IMR-90 (cell line): ENCODE results near the gene AMZ1. TPM values are rescaled to one million over a fixed set of nuclear protein-coding genes. Genes with fewer than 3 reads are reported as not detected.

Source experiments
- ATAC-seq: fragments of 200-7000 bp; cut with Tn5 transposase; 2 replicates; pipeline ENCODE4 v1.9.1; 2020; ENCODE audit warnings: low read depth, mild to moderate bottlenecking, moderate library complexity
- BruUV-seq: library from RNA; stranded (reverse); fragments of 400-500 nt; replicated peaks from 2 replicates; lab custom pipeline; 2021; lab: Mats Ljungman, UMichigan
- CTCF ChIA-PET: fragments of 300-600 bp; formaldehyde crosslinking; extraction: SDS; loops from one replicate; lab custom pipeline; 2021; ENCODE audit warnings: antibody characterized with exemption; lab: Yijun Ruan, JAX
- POLR2A ChIA-PET: fragments of 300-600 bp; sonication (Branson Sonifier 250); formaldehyde crosslinking; loops from one replicate; lab custom pipeline; 2022; ENCODE audit warnings: antibody characterized with exemption; ENCODE audit not compliant: unreplicated experiment; lab: Charles Lee
- DNase-seq: peaks from one replicate; pipeline ENCODE4 v3.0.0; 2013
- H2AFZ ChIP-seq: replicated peaks from 2 replicates; pipeline ENCODE3; 2013; ENCODE audit warnings: low read length, mild to moderate bottlenecking; ENCODE audit not compliant: poor library complexity
- H2AK5ac ChIP-seq: 2 replicates; pipeline ENCODE4 v1.6.1; 2013; ENCODE audit warnings: low read depth, low read length, inconsistent platforms
- H2AK9ac ChIP-seq: replicated peaks from 2 replicates; pipeline ENCODE3; 2013; ENCODE audit warnings: mild to moderate bottlenecking, low read depth, low read length, moderate library complexity; ENCODE audit not compliant: poor library complexity
- H2BK120ac ChIP-seq: 2 replicates; pipeline ENCODE4 v1.6.1; 2013; ENCODE audit warnings: low read depth, low read length, inconsistent platforms
- H2BK15ac ChIP-seq: 3 replicates; pipeline ENCODE4 v1.6.1; 2013; ENCODE audit warnings: low read depth, low read length, inconsistent platforms
- H2BK20ac ChIP-seq: 2 replicates; pipeline ENCODE4 v1.6.1; 2013; ENCODE audit warnings: low read depth, mild to moderate bottlenecking, inconsistent platforms, low read length, moderate library complexity
- H2BK5ac ChIP-seq: 2 replicates; pipeline ENCODE4 v1.6.1; 2013; ENCODE audit warnings: mild to moderate bottlenecking, low read depth, low read length, inconsistent platforms; ENCODE audit not compliant: poor library complexity, severe bottlenecking
- H3K14ac ChIP-seq: replicated peaks from 2 replicates; pipeline ENCODE4 v1.6.1; 2013; ENCODE audit warnings: low read depth, low read length, inconsistent platforms
- H3K18ac ChIP-seq: 2 replicates; pipeline ENCODE4 v1.6.1; 2013; ENCODE audit warnings: low read depth, low read length, control low read depth
- H3K23ac ChIP-seq: 2 replicates; pipeline ENCODE4 v1.6.1; 2013; ENCODE audit warnings: low read depth, low read length, inconsistent platforms
- H3K27ac ChIP-seq: 2 replicates; pipeline ENCODE4 v1.5.1; 2013; ENCODE audit warnings: mild to moderate bottlenecking, control low read depth, low read length; ENCODE audit not compliant: insufficient read depth
- H3K27me3 ChIP-seq: 2 replicates; pipeline ENCODE4 v1.6.1; 2013; ENCODE audit warnings: low read length; ENCODE audit not compliant: control insufficient read depth, insufficient read depth
- H3K36me3 ChIP-seq: 2 replicates; pipeline ENCODE4 v1.6.1; 2013; ENCODE audit warnings: low read length, mixed read lengths; ENCODE audit not compliant: control insufficient read depth, insufficient read depth
- H3K4ac ChIP-seq: 2 replicates; pipeline ENCODE4 v1.6.1; 2013; ENCODE audit warnings: low read depth, low read length, inconsistent platforms
- H3K4me1 ChIP-seq: 2 replicates; pipeline ENCODE4 v1.6.1; 2013; ENCODE audit warnings: low read length, mixed read lengths; ENCODE audit not compliant: control insufficient read depth, insufficient read depth
- H3K4me2 ChIP-seq: 2 replicates; pipeline ENCODE4 v1.6.1; 2013; ENCODE audit warnings: low read depth, mild to moderate bottlenecking, control low read depth, low read length, moderate library complexity
- H3K4me3 ChIP-seq: 2 replicates; pipeline ENCODE4 v1.5.1; 2013; ENCODE audit warnings: low read depth, mild to moderate bottlenecking, control low read depth, low read length, moderate library complexity; ENCODE audit not compliant: insufficient read depth
- H3K56ac ChIP-seq: 2 replicates; pipeline ENCODE4 v1.6.1; 2013; ENCODE audit warnings: low read length, inconsistent platforms; ENCODE audit not compliant: insufficient read depth; ENCODE audit errors: extremely low read depth
- H3K79me1 ChIP-seq, 2 experiments: 2 replicates each; pipeline ENCODE4 v1.6.1; 2013; ENCODE audit warnings: low read length in 2 of 2, inconsistent platforms in 1 of 2, low read depth in 1 of 2
- H3K9ac ChIP-seq: 2 replicates; pipeline ENCODE4 v1.6.1; 2013; ENCODE audit warnings: low read depth, low read length, control low read depth
- H3K9me1 ChIP-seq: 2 replicates; pipeline ENCODE4 v1.6.1; 2013; ENCODE audit warnings: low read length, inconsistent platforms; ENCODE audit not compliant: insufficient read depth
- H3K9me3 ChIP-seq: 2 replicates; pipeline ENCODE4 v1.6.1; 2013; ENCODE audit warnings: low read length; ENCODE audit not compliant: control insufficient read depth, insufficient read depth
- H4K20me1 ChIP-seq: 2 replicates; pipeline ENCODE4 v1.6.1; 2013; ENCODE audit warnings: low read length, inconsistent platforms; ENCODE audit not compliant: insufficient read depth
- H4K5ac ChIP-seq: 2 replicates; pipeline ENCODE4 v1.6.1; 2013; ENCODE audit warnings: mild to moderate bottlenecking, low read depth, low read length, control low read depth
- H4K8ac ChIP-seq, 2 experiments: 2 replicates each; pipeline ENCODE4 v1.6.1; 2013; ENCODE audit warnings: low read depth in 2 of 2, low read length in 2 of 2, control low read depth in 1 of 2, inconsistent platforms in 1 of 2
- H4K91ac ChIP-seq: 2 replicates; pipeline ENCODE4 v1.6.1; 2013; ENCODE audit warnings: low read depth, low read length, inconsistent platforms; ENCODE audit not compliant: insufficient read depth
- BHLHE40 ChIP-seq: fragments of 150-350 bp; IDR thresholded peaks from 2 replicates; pipeline ENCODE4 v1.6.1; 2016; ENCODE audit warnings: mild to moderate bottlenecking, low read depth, low read length
- CTCF ChIP-seq: conservative IDR thresholded peaks from 2 replicates; pipeline ENCODE4 v1.5.1; 2012; ENCODE audit warnings: mild to moderate bottlenecking, low read depth, low read length, improper control_type of control experiment
- ELK1 ChIP-seq: fragments of 150-350 bp; IDR thresholded peaks from 2 replicates; pipeline ENCODE4 v1.6.1; 2016; ENCODE audit warnings: low read depth, mild to moderate bottlenecking, low read length, moderate library complexity, borderline replicate concordance
- FOS ChIP-seq: fragments of 150-350 bp; IDR thresholded peaks from 2 replicates; pipeline ENCODE4 v1.6.1; 2016; ENCODE audit warnings: low read depth, low read length
- MAFK ChIP-seq: IDR thresholded peaks from 2 replicates; pipeline ENCODE4 v1.6.1; 2012; ENCODE audit warnings: low read depth, low read length, improper control_type of control experiment
- MAZ ChIP-seq: IDR thresholded peaks from 2 replicates; pipeline ENCODE4 v1.6.1; 2012; ENCODE audit warnings: low read depth, mild to moderate bottlenecking, low read length, improper control_type of control experiment, moderate library complexity, borderline replicate concordance
- MXI1 ChIP-seq: IDR thresholded peaks from 2 replicates; pipeline ENCODE4 v1.6.1; 2012; ENCODE audit warnings: low read depth, mild to moderate bottlenecking, low read length, moderate library complexity, borderline replicate concordance
- POLR2A ChIP-seq: IDR thresholded peaks from 2 replicates; pipeline ENCODE4 v1.6.1; 2012; ENCODE audit warnings: mild to moderate bottlenecking, low read depth, low read length
- RCOR1 ChIP-seq: IDR thresholded peaks from 2 replicates; pipeline ENCODE4 v1.6.1; 2012; ENCODE audit warnings: mild to moderate bottlenecking, low read length, improper control_type of control experiment; ENCODE audit not compliant: insufficient replicate concordance
- RFX5 ChIP-seq: IDR thresholded peaks from 2 replicates; pipeline ENCODE4 v1.8.0; 2012; ENCODE audit warnings: low read depth, mild to moderate bottlenecking, low read length, moderate library complexity
- USF2 ChIP-seq: fragments of 150-350 bp; IDR thresholded peaks from 2 replicates; pipeline ENCODE4 v1.6.1; 2017; ENCODE audit warnings: mild to moderate bottlenecking, antibody characterized with exemption, low read length, low read depth
- WGBS, 2 experiments: methylation state at CpG; one replicate each; pipeline versions ENCODE4 v1.1.5 to v1.1.7; 2013; ENCODE audit warnings: missing lambda C conversion rate in 2 of 2; ENCODE audit not compliant: insufficient read length in 1 of 2; ENCODE audit errors: extremely low coverage in 2 of 2; 5-methylcytosine and 5-hydroxymethylcytosine counted together
- dilution Hi-C: fragments of 300-500 bp; cut with HindIII; formaldehyde crosslinking; loops from one replicate; pipeline ENCODE4 v1.14.3; 2018; ENCODE audit warnings: low sequenced_read_pairs; ENCODE audit not compliant: unreplicated experiment
- in situ Hi-C: fragments of 300-500 bp; cut with MboI; formaldehyde crosslinking; loops from 3 replicates; pipeline ENCODE4 v1.14.3; 2019; ENCODE audit warnings: low sequenced_read_pairs, inconsistent platforms, mixed read lengths
- intact Hi-C: fragments of 100-400 bp; cut with micrococcal nuclease; formaldehyde crosslinking; loops from 2 replicates; pipeline ENCODE4 v1.10.0; 2022
- polyA plus RNA-seq, 3 experiments: library from polyadenylated mRNA; depleted of rRNA; stranded (reverse); fragments of >200 nt; gene quantifications; 2 replicates each; pipeline ENCODE4 v1.2.3, GENCODE V29; 2012; ENCODE audit warnings: low replicate concordance in 1 of 3
- total RNA-seq: library from RNA; depleted of rRNA; stranded (reverse); fragments of >200 nt; gene quantifications from 2 replicates; pipeline ENCODE4 v1.2.3, GENCODE V29; 2012

AMZ1 gene
- total and polyA plus RNA-seq, 2 of the 4 experiments (the other 2 are of a cell fraction), result 0.54 to 1.6 TPM

GRCh38 chr7:2687881-2688318 is at the start of gene AMZ1 (continued):
- TF ChIP-seq RCOR1 (no peak), MXI1 (no peak)

- Histone ChIP-seq H3K9me1 (peaks cover 31% of the 10 kb centered on the region), H4K5ac (no peak overlapping the region), H3K4me2 (peak overlapping the region; percentile 3; the same call in 1 of the 2 replicates), H2BK20ac (no peak overlapping the region), H3K36me3 (peaks cover 1% of the 10 kb centered on the region; the same call in 1 of the 2 replicates), H3K18ac (no peak overlapping the region), H2AK5ac (peak overlapping the region; percentile 71), H3K4me3 (no peak overlapping the region), H2AK9ac (peak overlapping the region; percentile 99), H2BK5ac (peak overlapping the region; percentile 59), H4K8ac (peak overlapping the region in 1 of 2 experiments; percentile 69; a peak in 2 of 4 replicates), H2AFZ (peak overlapping the region; percentile 81), H3K27me3 (no peaks in the 10 kb centered on the region), H3K9me3 (no peaks in the 10 kb centered on the region), H3K79me1 (peaks cover 14 to 90% of the 10 kb centered on the region in 2 experiments; a peak in 3 of 4 replicates), H3K56ac (no peak overlapping the region), H3K14ac (peak overlapping the region; percentile 28; the same call in 1 of the 2 replicates), H2BK15ac (no peak overlapping the region), H4K91ac (peak overlapping the region; percentile 67), H3K27ac (peak overlapping the region; percentile 35), H2BK120ac (peak overlapping the region; percentile 54), H3K23ac (no peak overlapping the region; the same call in 1 of the 2 replicates), H4K20me1 (peaks cover 88% of the 10 kb centered on the region), H3K4ac (peak overlapping the region; percentile 84), H3K9ac (no peak overlapping the region), H3K4me1 (peaks cover 61% of the 10 kb centered on the region)
- DNase-seq (peak; percentile 71), ATAC-seq (peak; percentile 16)
- CTCF ChIA-PET, result no interaction called here
- intact Hi-C loops (no loop called here), dilution Hi-C loops (no loop called here), in situ Hi-C loops (no loop called here)
- BruUV-seq, result no TSS peak
- POLR2A ChIA-PET, result interaction anchor here (0.7 kb wide), 1 partner anchor 20 kb away, joined by 3 read pairs; no protein-coding TSS in a partner anchor
- WGBS, 2 experiments, result 43% methylated on average over 7 of the region's 34 CpGs; no CpG with 5 or more reads in 1 of the 2 experiments
- TF ChIP-seq ELK1, result no peak
- TF ChIP-seq RFX5, result no peak
- TF ChIP-seq MAFK, result no peak
- TF ChIP-seq RCOR1, result no peak
- no peak for TF ChIP-seq POLR2A
- TF ChIP-seq FOS, result no peak
- no peak; the same call in 1 of the 2 replicates for TF ChIP-seq MAZ
- no peak for TF ChIP-seq CTCF
- TF ChIP-seq BHLHE40, result peak; percentile 54; the same call in 1 of the 2 replicates
- TF ChIP-seq MXI1, result peak; percentile 85
- peak; percentile 81 for TF ChIP-seq USF2
These were observed 49.6 kb upstream of the AMZ1 start for GRCh38 chr7:2638224-2638991.
